SK-N-MC (cell line): ENCODE data around the gene SDCBP2.

Source experiments
- EZH2 ChIP-seq: fragments of 200-600 bp; sonication (generic); IDR thresholded peaks from one replicate; pipeline ENCODE4 v1.6.1; 2017; ENCODE audit warnings: antibody characterized with exemption
- POLR2AphosphoS5 ChIP-seq: IDR thresholded peaks from 2 replicates; pipeline ENCODE4 v1.6.1; 2012; ENCODE audit warnings: mild to moderate bottlenecking, low read depth, low read length, borderline replicate concordance

DNA sequence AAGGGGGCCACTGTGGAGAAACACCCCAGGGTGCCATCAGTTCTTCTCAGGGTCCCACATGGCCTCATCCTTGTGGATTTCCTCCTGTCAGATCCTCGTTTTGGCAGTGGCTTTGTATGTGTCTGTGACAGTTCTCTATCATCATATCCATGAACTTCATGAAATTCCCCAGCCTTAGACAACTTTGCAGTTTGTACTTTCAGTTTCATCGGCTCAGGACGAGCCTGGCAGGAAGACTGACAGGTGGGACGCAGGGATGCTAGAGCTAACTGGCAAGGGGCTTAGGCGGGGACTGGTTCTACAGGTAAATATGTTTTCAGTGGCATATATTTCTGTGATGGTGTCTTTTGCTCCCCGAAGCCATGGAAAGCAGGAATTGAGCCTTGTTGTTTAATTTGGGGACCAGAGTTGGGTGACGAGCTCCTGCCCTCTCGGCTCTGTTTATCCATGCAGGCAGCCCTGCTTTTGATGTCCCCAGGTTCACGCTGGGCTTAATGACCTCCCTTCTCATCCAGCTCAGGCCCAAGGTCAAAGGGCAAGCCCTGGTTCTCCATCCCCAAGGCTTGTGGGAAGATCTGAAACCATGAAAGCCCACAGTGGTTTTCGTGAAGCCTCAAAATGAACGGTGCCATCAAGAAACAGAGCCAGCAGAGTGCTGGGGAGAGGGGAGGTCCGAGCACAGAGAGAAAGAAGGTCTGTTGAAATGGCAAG lies 11.2 kb downstream of the SDCBP2 start:
- TF ChIP-seq EZH2 (no peak), POLR2AphosphoS5 (no peak)
